ENCODE measurements around the gene PPDPF.
"Not testable (repeated sequence)": the region's sequence is repeated elsewhere in the genome, so short reads cannot be mapped to it uniquely, and the experiment has no call there.

Gene PPDPF, protein sequence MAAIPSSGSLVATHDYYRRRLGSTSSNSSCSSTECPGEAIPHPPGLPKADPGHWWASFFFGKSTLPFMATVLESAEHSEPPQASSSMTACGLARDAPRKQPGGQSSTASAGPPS

GRCh38 chr20:63520504-63520933, at the start of gene PPDPF:
Gene PPDPF, plus strand, starts transcription at chr20:63520765. Its CDS starts 544 bp downstream, at chr20:63521309.
- peak; percentile 65 to 85 for DNase-seq

- no peak for DNase-seq
Measured at GRCh38 chr20:63471002-63471716, 49.4 kb upstream of the PPDPF start.

DNA sequence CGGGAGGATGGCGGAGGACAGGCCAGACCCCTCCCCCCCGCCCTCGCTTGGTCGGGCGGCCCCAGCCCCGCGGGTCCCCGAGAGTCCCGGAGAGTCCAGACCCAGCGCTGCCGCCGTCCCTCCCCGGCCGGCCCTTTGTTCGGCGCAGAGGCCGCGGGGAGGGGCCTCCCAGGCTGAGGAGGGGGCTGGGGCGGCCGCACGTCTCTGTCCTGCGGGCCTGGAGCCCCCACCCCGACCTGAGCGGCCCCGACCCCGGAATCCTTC, 48.9 kb upstream of the PPDPF start:
- DNase-seq = no peak

DNA sequence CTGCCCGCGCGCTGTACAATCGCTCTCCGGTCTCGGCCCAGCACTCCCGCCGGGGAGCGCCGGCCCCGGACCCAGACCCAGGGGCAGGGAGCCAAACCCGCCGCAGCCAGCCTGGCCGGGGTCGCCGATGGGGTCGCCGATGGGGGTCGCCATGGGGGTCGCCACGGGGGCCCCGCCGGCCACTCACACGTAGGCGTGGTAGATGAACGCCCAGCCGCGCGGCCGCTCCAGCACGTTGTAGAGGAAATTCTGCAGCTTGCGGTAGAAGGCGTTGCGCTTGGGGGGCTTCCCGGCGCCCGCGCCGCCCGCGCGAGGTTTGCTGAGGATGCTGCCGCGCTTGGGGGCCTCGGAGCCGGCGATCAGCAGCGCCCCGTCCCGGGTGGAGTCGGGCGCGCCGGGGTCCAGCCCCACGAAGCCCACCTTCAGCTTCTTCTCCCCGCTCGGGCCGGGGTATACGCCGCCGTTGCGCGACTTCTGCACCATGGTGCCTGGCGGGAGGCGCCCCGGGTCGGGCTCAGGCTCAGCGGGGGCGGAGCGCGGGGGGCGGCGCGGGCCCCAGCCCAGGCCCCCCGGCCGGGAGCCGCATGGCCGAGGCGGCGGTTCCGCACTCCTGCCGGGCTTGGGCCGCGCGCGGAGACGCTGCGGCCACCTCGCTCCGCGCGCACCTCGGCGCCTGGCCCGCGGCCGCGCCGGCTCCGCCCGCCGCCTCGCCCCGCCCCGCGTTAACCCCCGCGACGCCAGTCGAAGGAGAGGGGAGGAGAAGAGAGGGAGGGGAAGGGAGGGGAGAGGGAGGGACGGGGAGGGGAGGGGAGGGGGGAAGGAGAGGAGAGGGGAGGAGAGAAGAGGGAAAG, 48.4 kb upstream of the PPDPF start, which contains the start of gene KCNQ2:
KCNQ2 (minus strand) TSS at position 675 of the 851 bp plus-strand sequence; CDS start at position 483, 192 bp downstream.
- no peak for DNase-seq

DNA sequence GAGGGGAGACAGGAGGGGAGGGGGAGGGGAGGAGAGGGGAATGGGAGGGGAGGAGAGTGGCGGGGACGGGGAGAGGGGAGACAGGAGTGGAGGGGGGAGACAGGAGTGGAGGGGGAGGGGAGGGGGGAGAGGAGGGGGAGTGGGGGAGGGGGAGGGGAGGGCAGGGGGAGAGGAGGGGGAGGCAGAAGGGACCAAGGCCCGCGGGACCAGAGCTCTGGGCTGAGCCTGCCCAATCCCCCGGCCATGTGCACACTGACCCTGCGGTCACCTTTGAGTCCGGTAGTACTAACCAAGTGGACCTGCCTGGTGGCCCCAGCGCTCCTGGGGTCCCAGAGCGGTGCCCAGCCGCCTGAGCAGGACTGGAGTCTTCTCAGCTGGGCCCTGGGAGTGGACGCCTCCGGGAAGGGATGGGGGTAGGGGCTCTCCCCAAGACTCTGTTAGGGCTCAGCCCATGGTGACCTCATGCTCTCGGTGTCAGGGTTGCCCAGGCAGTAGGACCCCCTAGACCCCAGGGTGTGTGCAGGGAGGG, 47.6 kb upstream of the PPDPF start:
- no peak for DNase-seq

GRCh38 chr20:63473555-63474449, 46.8 kb upstream of the PPDPF start:
- DNase-seq = peak in 1 of 2 donors; percentile 16

GRCh38 chr20:63475209-63475608, 45.4 kb upstream of the PPDPF start:
- DNase-seq = no peak

GRCh38 chr20:63477061-63477616, 43.4 kb upstream of the PPDPF start:
- no peak for DNase-seq

DNA sequence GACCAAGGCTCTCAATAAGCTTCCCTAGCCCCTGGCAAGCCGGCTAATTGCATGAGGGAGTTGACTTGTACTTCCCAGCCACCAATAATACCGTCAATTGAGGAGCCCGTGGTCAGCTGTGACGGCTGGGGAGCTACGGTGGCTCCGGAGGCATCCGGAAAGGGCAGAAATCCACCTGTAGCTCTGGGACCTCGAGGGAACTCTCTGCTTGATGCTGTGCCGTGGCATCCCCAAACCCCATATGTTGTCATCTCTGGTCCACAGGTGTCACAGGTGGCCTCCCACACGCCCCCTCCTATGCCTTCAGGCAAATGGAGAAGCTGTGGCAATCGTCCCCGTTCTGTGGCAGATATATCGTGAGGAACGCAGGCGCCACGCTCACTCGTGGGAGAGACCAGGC, 42.6 kb upstream of the PPDPF start:
- DNase-seq = no peak

GRCh38 chr20:63478346-63479302, 41.9 kb upstream of the PPDPF start:
- DNase-seq = no peak

DNA sequence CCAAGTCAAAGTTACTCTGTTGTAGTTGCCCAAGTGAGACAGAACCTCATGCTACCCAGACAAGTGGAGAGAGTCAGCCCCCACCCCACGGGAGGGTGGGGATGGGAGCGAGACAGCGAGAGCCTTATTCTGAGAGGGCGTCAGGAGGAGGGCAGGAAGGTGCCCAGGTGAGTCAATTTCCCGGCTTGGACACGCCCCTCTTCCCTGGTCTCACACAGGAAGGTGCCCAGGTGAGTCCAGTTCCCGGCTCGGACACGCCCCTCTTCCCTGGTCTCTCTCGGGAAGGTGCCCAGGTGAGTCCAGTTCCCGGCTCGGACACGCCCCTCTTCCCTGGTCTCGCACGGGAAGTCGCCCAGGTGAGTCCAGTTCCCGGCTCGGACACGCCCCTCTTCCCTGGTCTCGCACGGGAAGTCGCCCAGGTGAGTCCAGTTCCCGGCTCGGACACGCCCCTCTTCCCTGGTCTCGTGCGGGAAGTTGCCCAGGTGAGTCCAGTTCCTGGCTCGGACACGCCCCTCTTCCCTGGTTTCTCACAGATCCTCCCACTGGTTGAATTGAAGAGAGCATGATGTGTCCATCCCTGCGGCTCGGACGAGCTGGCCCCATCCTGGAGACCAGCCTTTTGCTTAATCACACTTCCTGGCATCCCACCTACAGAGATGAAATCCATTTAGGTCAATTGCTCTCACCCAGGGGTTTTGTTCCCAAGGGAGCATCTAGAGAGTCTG, 40.7 kb upstream of the PPDPF start:
- DNase-seq = not testable (repeated sequence)

DNA sequence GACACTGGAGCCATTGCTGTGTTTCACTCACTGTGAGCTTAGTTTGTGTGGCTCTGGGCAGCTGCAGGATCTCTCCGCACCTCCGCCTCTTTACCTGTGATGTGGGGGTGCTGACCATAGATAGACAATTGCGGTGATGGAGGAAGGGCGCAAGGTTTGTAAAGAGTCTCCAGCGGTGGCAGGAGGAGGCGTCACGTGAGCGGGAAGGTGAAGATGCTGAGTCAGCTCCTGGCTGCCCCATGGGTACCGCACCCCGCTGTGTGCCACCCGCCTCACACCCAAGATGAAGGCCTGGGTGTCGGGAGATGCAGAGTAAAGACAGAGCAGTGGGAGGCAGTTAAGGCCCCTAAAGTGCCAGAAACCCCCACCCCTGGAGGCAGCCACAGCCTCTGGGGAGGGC, 39.1 kb upstream of the PPDPF start:
- DNase-seq = no peak

DNA sequence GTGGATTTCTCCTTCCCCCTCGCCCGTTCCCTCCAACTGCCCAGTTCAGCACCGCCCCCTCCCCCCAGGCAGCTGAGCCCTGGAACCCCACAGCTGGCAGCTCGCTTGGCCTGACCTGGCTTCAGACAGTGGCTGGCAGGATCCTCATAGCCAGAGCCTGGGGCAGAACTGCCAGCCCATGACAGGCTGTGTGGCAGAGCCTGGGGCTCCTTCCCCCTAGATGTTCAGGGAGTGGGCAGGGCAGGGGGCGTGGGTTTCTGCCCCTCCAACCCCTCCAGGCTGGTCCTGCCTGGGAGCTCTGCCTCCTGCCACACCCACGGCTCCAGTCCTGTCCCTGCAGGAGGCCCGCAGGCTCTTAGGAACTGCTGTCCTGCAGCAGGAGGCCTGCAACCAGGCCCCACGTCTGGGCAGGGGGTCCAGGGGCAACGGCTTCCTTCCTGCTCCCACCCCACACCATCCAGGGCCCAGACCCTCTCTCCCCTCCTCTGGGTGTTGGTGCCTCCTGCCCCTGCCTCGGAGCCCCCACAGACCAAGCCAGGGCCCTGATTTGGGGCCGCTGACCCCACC, 38.5 kb upstream of the PPDPF start:
- no peak for DNase-seq

GRCh38 chr20:63483834-63484233, 36.7 kb upstream of the PPDPF start:
- DNase-seq = no peak

DNA sequence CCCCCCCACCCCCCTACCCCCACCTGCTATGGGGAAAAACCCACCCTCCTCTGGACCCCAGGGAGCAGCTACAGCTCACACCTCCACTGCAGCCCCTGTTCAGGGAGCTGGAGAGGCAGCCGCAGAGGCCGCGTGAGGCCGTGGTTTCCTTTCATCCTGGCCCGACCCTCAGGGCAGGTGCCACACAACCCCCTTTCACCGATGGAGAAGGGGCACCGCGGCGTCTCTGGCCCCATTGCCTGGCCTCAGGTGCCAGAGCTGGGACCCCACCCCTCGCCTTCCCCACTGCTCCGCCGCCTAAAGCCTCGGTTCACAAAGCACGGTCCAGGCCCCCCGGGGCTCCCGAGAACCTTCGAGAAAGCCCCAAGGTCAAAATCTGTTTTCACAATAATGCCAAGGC, 36.3 kb upstream of the PPDPF start:
- DNase-seq = no peak

DNA sequence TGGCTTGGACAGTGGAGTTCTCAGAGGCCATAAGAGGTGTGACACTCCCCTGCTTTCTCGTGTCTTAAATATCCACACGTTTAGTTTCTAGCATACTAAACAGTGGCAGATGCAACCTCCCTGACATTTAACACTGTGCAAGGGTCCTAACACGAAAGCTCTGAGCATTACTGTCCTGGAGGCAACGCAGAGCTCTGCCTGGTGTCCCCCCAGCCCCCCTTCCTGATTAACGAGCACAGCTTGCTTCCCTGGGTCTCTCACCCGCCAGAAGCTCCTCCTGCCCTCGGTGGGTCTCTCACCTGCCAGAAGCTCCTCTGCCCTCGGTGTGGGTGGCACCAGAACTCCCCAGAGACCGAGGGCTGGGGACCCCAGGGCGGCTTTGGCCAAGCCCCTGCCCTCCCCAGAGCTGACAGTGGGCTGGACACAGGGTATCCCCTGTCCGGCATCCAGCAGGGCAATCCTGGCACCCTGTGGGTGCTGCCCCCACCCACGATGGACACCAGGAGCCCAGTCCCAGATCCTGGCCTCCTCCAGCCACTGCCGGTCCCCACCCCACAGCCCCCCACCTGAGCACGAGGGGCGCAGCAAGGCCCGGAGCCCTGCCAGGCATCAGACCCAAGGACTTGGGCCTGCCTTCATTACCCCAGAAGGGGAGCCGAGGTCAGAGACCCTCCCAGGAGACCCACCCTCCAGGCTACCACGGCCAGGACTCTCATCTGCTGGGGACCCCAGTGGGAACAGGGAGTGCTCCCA, 35.7 kb upstream of the PPDPF start:
- no peak for DNase-seq

DNA sequence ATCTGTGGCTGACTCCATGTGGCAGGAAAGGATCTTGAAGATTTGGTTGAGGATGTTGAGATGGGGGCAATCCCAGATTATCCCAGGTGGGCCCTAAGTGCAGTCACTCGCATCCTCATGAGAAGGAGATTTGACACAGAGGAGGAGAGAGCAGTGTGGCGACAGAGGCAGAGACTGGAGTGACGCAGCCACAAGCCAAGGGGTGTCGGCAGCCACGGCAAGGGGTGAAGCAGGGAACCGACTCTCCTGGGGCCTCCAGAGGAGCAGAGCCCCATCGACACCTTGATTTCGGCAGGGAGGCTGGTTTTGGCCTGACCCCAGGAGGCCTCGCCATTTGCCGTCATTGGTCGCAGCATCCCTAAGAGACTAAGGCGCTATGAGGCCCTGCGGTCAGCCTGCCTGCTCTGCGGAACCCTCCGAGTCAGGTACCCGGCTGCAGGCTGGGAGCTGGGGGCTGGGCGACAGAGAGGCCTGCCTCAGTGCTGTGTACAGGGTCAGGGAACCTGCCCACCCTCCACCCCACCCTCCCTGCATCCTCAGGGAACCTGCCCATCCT, 34.2 kb upstream of the PPDPF start:
- no peak for DNase-seq

DNA sequence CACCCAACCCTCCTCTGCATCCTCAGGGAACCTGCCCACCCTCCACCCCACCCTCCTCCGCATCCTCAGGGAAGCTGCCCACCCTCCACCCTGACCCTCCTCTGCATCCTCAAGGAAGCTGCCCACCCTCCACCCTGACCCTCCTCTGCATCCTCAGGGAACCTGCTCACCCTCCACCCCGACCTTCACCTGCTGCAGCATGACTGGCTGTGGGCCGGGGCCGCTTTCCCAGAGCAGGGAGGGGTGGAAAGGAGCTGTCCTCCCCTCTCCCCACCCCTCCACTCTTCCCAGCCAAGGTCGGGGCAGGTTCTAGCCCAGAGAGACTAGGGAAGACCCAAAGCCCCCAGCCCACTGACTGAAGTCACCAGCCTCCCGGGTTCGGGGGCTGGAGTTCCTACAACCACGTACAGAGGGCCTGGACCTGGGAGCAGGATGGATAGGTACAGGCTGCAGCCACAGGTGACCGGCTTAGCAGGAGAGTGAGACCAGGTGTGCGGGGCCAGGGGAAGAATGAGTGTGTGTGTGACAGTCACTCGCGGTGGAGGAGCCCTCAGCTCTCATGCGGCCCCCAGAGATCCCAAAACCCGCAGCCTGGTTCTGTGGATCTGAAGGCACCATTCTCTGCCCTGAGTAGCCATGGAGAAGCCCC, 33.3 kb upstream of the PPDPF start:
- DNase-seq = no peak

Measured in inflammatory macrophage treated with lipopolysaccharide for 1 hour (primary cell).